Stimulated activated CD4-positive, alpha-beta T cell treated with anti-CD3 and anti-CD28 coated beads, TNF-alpha, amount 100 ng/mL, for 1 hour (primary cell): ENCODE results near the gene PRKCE.

ENCODE experiments used
- DNase-seq, 3 donors: peaks; one replicate each; pipeline ENCODE4 v3.0.0-alpha.2; 2020; ENCODE audit warnings: low read depth in 3 of 3, low spot score in 1 of 3

Gene PRKCE

DNA sequence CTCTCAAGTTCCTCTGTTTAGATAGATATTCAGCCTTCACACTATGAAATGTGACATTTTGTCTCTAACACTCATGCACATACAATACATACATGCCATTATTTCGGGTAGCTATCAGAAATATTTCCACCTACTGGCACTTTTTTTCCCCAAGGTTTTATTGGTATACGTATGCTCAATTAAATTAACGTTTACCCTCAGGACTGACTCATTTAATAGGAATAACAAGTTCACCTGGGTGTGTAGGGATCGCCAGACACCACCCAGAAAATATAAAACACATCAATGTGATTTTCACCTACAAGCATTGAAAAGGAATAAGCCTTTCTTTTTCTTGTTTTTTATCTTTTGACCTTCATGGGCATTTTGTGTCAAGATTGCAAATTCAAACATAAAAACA lies 507.2 kb downstream of the PRKCE start:
- no peak for DNase-seq

GRCh38 chr2:46160326-46160725 lies 508.9 kb downstream of the PRKCE start:
- no peak for DNase-seq

DNA sequence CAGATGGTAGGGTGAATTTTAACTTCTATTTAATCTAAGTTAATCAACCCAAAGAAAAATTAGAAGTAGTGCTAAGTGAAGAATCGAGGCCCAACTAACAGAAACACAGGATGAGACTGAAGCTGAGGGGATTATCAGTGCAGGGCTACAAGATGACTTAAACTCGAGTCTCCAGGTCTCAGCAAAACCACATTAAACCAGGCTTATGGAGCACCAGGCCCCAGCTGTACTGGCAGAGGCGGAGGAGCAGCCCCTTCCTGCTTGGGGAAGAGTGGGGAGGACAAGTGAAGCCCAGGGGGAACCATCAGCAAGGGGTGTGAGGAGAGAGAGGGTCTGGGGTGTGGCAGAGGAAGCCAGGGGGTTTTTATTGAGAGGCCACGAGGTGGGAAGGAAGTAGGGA lies 509.8 kb downstream of the PRKCE start:
- DNase-seq, result no peak

DNA sequence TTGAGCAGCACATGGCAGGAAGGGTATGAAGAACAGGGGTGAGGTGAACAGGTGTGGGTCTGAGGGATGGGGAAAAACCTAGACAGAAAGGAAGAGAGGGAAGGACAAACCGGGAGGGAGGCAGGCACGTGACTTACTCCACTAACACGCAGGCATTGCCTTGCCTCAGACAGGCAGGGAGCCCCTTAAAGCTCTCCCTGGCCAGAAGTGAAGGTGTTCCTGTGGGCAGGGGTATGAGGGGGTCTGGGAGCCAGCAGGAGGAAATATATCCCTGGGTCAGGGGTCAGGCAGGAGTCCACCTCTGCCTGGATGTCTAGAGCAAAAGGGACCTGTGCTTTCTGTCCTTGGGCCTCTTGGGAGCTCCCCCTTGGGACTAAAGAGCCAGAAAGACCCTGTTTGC lies 510.4 kb downstream of the PRKCE start:
- DNase-seq, result no peak

DNA sequence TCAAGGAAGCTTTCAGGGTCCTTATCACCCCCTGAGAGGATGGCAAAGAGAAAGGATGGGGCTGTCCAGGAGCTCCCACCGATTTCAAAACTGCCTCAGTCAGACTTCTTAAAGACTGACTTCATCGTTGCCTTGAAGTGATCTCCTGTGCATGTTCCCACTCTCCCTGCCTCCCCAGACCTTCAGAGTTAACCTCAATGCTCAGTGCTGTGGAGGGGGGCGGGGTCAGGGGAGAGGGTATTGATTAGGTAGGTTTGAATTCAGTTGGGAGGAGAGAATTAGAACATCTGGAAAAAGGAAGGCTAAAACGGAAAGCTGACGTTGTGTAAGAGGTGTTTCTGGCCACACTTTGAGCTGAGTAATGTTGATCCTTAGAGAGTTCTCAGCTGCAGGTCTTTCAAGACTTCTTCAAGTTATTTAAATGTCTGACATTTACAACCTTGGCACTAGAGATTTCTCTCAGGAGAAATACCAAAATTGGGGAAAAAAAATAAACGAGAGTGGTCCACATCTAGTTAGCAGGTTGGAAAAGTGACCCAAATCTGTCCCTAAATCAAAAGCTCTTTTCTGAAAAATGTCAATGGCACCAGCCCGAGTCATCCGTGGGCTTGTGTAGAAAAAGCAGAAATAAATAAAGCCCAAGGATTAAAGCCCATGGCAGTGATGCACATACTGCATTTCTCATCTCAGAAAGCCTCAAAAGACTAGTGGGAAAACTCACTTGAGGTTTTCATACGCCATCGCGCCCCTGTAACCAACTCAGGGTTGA lies 511.0 kb downstream of the PRKCE start:
- no peak for DNase-seq

DNA sequence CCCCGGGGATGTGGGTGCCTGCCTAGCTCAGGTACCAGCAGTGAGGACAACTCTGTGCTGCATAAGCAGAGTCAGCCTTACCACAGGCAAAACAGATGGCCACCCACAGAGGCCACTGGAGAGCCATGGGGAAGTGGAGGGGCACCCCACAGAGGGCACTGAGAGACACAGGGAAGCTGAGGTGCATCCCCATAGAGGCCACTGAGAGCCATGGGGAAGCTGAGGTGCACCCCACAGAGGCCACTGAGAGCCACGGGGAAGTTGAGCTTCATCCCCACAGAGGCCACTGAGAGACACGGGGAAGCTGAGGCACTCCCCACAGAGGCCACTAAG lies 511.6 kb downstream of the PRKCE start:
- DNase-seq, result no peak

DNA sequence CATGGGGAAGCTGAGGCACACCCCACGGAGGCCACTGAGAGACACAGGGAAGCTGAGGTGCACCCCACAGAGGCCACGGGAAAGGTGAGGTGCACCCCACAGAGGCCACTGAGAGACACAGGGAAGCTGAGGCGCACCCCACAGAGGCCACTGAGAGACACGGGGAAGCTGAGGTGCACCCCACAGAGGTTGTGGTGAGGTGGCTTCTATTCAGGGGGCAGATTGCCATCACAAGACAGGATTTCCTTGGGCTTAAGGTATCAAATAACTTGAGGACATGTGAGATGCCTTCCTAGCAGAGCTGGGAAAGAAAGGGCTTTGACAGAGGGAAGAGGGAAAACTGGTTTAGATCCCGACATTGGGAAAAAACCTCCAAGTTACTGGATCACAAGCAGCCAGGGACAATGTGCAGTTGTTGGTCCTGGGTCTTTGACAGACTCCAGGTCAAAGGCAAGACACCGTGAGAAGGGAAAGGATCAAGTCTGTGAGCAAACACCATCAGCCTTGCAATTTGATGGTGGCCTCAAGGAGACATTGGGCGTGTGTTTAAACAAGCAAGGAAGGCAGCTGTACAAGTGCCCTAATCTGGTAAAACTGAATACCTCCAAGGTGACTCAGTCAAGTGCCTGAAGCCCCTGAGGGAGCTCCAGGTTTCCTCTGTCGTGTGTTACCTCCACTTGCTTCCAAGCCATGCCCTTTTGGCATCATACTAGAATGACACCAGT lies 512.5 kb downstream of the PRKCE start:
- DNase-seq, result no peak

- no peak for DNase-seq
These were observed 513.2 kb downstream of the PRKCE start for GRCh38 chr2:46164529-46165301.

DNA sequence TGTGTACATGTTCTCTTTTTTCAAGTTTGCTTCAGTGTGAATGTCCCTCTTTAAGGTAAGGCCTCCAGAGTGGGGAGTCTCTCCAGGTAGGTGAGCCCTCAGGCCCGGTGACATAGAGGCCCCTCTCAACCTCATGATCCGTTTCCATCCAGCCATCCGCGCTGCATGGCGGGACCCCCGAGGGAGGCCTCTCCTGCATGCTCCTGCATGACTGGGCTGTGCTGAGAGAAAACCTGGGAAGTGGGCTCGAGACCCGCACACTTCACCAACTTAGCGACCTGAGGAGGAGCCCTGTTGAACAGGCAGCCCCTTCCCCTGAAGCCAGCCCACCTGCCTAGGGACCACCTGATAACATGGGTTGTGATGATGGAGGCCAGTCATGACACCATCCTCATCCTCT lies 514.4 kb downstream of the PRKCE start:
- no peak for DNase-seq

DNA sequence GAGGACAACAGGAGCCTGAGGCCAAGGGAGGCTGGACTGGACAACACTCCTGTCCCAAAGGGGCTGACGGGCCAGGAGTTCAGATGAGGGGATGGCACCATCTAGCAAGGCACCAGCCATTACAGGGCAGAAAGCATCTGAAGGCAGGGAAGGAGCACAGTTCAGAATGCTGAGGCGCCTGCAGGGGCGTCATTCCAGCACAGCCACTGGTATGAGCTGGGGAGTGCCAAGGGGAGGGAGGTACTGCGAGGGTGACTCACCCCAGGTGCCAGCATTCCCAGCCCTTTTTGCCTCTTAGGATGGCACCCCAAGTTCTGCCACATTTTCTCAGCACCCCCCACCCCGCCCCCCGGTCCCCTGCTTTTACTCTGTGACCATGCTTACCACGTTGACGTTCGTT lies 515.9 kb downstream of the PRKCE start:
- no peak for DNase-seq

- DNase-seq, result no peak
These were observed 516.4 kb downstream of the PRKCE start for GRCh38 chr2:46167924-46168323.

GRCh38 chr2:46169467-46169866 lies 518.0 kb downstream of the PRKCE start:
- DNase-seq, result no peak

DNA sequence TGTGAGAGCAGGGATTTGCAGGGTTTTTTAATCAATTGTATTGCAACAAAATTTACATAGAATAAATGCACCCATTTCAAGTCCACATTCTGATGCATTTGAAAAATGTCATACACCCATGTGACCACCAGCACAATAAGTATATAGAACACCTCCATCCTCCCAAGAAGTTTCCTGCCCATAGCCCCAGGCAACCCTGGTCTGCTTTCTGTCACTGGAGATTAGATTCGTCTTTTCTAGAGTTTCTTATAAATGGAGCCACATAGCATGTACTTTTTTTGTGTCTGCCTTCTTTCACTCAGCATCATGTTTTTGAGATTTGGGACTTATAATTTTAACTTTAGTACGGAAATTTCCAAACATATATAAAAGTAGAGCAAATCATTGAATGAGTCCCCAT lies 518.6 kb downstream of the PRKCE start:
- no peak for DNase-seq

- DNase-seq, result no peak
These were observed 519.3 kb downstream of the PRKCE start for GRCh38 chr2:46170611-46171350.

DNA sequence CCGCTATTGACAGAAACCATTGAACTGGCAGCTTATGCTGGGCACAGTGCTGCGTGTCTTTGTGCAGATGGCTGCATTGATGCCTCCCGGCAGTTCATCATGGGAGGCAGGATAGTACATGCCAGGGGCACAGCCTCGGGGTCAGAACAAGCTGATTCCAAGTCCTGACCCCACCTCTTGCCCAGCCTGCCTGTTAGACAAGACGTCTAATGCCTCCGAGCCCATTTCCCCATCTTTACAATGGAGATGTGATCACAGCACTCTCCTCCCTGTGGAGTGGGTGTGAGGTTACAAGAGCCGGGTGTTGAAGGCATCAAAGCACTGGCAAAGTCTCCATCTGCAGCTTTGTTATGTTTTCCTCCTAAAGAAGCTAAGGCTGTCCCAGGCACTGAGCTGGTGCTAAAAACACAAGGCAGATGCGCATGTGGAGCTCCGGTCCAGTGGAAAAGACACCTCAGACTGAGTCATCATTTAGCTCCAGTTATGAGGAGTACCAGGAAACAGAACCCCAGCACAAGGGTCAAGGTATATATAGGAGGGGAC lies 520.0 kb downstream of the PRKCE start:
- no peak for DNase-seq

DNA sequence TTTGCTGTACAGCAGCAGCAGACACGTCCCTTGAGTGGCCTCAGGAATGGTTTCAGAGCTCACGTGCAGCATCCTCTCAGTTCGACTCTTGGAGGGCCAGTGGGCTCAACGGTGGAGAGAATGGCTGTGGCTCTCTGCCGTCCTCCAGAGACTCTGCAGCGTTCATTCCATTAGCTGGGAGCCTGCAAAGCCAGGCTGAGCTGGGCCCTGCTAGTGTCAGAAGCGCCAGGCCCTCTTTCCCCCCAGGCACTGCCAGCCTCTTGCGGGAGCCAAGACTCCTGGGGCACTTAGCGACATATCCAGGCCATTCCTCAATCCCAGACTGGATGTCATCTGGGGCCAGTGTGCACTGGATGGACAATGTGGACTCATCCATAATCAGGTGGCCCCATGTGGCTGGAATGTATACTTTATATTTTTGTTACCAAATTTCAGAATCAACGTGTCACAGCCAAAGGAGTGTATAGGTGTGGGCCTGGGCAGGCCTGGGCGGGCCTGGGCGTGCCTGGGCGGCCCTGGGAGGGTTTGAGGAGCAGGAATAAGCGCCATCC lies 520.6 kb downstream of the PRKCE start:
- no peak for DNase-seq

- no peak for DNase-seq
These were observed 521.6 kb downstream of the PRKCE start for GRCh38 chr2:46173030-46173429.

DNA sequence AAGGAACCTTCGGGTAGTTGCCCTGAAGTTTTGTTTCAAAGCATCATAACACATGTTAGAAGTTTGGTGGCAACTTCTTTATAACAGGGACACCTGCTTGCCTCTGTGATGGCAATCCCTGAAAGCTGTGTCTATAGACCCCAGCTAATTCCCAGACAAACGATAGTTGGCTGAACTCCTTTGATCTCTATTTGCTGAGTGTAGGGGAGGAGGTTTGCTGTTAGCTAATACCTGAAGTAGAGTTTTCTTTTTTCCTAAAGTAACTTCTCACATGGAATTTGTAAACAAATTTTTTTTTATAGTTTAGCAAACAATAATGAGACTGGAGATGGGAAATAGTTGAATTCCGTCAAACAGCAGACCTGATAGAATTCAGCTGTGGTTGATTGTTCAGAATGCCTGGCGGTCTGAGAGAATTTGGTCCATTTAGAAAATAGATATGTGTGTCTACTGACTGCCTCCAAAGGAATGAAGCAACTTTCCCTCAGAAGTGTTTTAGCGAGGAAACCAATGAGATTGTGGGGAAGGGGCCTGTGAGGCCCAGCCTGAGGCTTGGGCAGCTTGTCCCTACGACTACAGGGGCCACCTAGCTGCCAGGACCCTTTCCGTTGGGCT lies 522.3 kb downstream of the PRKCE start:
- DNase-seq, result no peak

GRCh38 chr2:46174345-46175170 lies 523.1 kb downstream of the PRKCE start:
- DNase-seq, result no peak

DNA sequence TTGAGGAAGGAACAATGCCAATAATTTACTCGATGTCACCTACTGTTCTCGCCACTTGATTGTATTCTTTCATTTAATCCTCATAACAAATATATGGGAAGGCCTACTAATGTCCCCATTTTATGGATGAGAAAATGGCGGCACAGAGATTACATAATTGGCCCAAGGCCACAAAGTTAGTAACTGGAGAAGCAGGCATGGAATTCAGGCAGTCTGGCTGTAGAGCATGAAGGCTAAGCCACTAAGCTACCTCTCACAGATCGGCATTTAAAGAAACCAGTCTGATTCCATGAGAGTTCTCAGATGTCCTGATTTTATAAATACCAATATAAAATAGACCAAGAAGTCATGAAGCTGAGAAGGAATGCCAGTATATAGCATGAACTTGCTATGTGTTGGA lies 523.9 kb downstream of the PRKCE start:
- no peak for DNase-seq
